ENCODE data around the gene ADAMTSL3. TPM values are rescaled to one million over a fixed set of nuclear protein-coding genes. Genes with fewer than 3 reads are reported as not detected.

The ADAMTSL3 gene
- total and polyA plus RNA-seq, 2 of the 4 experiments (the other 2 are of a cell fraction): under 0.01 to 0.02 TPM

DNA sequence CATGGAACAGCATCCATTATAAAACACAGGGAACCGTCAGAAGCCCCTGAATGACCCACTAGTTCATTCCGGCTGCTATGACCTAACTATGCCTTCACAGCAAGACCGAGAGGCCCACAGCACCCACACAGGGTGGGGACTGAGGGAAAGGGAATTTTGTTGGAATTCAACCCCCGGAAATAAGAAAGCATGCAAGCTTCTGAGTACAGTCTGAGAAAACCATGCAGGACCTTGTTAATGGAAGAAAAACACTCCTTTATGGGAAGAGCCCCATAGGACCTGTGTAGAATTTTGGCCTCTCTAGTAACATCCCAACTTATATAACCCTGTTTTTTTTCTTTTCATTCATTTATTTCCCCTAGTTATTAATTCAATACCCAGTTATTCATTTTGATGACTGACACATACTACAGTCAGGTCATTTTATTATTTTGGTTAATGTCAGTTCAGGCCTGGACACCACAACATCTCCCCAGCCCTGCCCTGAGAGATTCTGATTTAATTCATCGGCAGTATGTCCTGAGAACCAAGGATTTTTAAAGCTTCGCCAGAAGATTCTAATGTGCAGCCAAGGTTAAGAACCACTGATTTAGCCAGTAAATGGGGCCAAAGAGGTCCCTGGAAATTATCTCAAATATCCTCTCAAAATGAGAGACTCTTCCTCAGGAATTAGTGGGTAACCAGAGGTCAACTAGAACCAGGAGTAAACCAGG, 350.0 kb downstream of the ADAMTSL3 start:
- Histone ChIP-seq H2BK5ac (ENCODE audit: low read depth, low read length, poor library complexity, severe bottlenecking) (no peak overlapping the region), H4K8ac (ENCODE audit: low read depth in 2 of 2, low read length in 2 of 2) (no peak overlapping the region), H3K79me1 (ENCODE audit: low read depth in 1 of 2, low read length in 2 of 2) (no peaks in the 10 kb centered on the region), H3K36me3 (ENCODE audit: control insufficient read depth, insufficient read depth, low read length) (no peaks in the 10 kb centered on the region), H2AK5ac (ENCODE audit: low read depth, low read length) (no peak overlapping the region), H2BK15ac (ENCODE audit: low read depth, low read length) (no peak overlapping the region), H3K4me2 (ENCODE audit: low read depth, low read length) (no peak overlapping the region), H3K56ac (ENCODE audit: extremely low read depth, insufficient read depth, low read length) (no peak overlapping the region), H4K91ac (ENCODE audit: insufficient read depth, low read depth, low read length) (no peak overlapping the region), H2AK9ac (replicated peaks; ENCODE audit: low read depth, low read length, poor library complexity) (no peak overlapping the region), H3K18ac (ENCODE audit: low read depth, low read length) (no peak overlapping the region), H3K27ac (ENCODE audit: insufficient read depth, low read length) (no peak overlapping the region), H3K14ac (replicated peaks; ENCODE audit: low read depth, low read length) (no peak overlapping the region), H3K27me3 (ENCODE audit: control insufficient read depth, insufficient read depth, low read length) (no peaks in the 10 kb centered on the region), H3K23ac (ENCODE audit: low read depth, low read length) (no peak overlapping the region), H3K9me1 (ENCODE audit: insufficient read depth, low read length) (no peaks in the 10 kb centered on the region), H2BK120ac (ENCODE audit: low read depth, low read length) (no peak overlapping the region), H3K4me1 (ENCODE audit: control insufficient read depth, insufficient read depth, low read length) (no peaks in the 10 kb centered on the region), H3K4ac (ENCODE audit: low read depth, low read length) (no peak overlapping the region), H2BK20ac (ENCODE audit: low read depth, low read length) (no peak overlapping the region), H4K5ac (ENCODE audit: low read depth, low read length) (no peak overlapping the region), H2AFZ (replicated peaks; ENCODE audit: low read length, poor library complexity) (no peak overlapping the region), H3K9ac (ENCODE audit: low read depth, low read length) (no peak overlapping the region), H3K9me3 (ENCODE audit: control insufficient read depth, insufficient read depth, low read length) (peaks cover 2% of the 10 kb centered on the region; the same call in 1 of the 2 replicates), H3K4me3 (ENCODE audit: insufficient read depth, low read depth, low read length) (no peak overlapping the region), H4K20me1 (ENCODE audit: insufficient read depth, low read length) (no peaks in the 10 kb centered on the region)
- in situ Hi-C loops (cut with MboI; ENCODE audit: low sequenced_read_pairs): loop anchor here (25.0 kb wide), 1 partner anchor 742 kb away; no protein-coding TSS in a partner anchor
- POLR2A ChIA-PET (ENCODE audit: unreplicated experiment): no interaction called here
- dilution Hi-C loops (cut with HindIII; ENCODE audit: low sequenced_read_pairs, unreplicated experiment): no loop called here
- CTCF ChIA-PET: no interaction called here
- BruUV-seq (replicated peaks): no TSS peak
- ATAC-seq (ENCODE audit: low read depth): no peak
- intact Hi-C loops (cut with micrococcal nuclease): no loop called here
- TF ChIP-seq BHLHE40 (IDR thresholded peaks at IDR 0.05; ENCODE audit: low read depth, low read length) (no peak), MXI1 (IDR thresholded peaks at IDR 0.05; ENCODE audit: borderline replicate concordance, low read depth, low read length) (no peak), RCOR1 (IDR thresholded peaks at IDR 0.05; ENCODE audit: insufficient replicate concordance, low read length) (no peak), CHD1 (IDR thresholded peaks at IDR 0.05; ENCODE audit: low read depth, low read length) (no peak), RAD21 (IDR thresholded peaks at IDR 0.05; ENCODE audit: low read length) (no peak), SMC3 (IDR thresholded peaks at IDR 0.05; ENCODE audit: low read depth, low read length) (no peak), MAFK (IDR thresholded peaks at IDR 0.05; ENCODE audit: low read depth, low read length) (no peak), NFE2L2 (IDR thresholded peaks at IDR 0.05; ENCODE audit: low read depth, low read length) (no peak), POLR2A (IDR thresholded peaks at IDR 0.05; ENCODE audit: low read depth, low read length) (no peak), FOS (IDR thresholded peaks at IDR 0.05; ENCODE audit: low read depth, low read length) (no peak), RFX5 (IDR thresholded peaks at IDR 0.05; ENCODE audit: low read depth, low read length) (no peak), MAZ (IDR thresholded peaks at IDR 0.05; ENCODE audit: borderline replicate concordance, low read depth, low read length) (no peak), CEBPB (IDR thresholded peaks at IDR 0.05; ENCODE audit: low read depth, low read length) (no peak)
- TF ChIP-seq, protein P1, sequence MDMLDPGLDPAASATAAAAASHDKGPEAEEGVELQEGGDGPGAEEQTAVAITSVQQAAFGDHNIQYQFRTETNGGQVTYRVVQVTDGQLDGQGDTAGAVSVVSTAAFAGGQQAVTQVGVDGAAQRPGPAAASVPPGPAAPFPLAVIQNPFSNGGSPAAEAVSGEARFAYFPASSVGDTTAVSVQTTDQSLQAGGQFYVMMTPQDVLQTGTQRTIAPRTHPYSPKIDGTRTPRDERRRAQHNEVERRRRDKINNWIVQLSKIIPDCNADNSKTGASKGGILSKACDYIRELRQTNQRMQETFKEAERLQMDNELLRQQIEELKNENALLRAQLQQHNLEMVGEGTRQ (IDR thresholded peaks at IDR 0.05; ENCODE audit: low read depth, low read length): no peak
- TF ChIP-seq, protein P2, sequence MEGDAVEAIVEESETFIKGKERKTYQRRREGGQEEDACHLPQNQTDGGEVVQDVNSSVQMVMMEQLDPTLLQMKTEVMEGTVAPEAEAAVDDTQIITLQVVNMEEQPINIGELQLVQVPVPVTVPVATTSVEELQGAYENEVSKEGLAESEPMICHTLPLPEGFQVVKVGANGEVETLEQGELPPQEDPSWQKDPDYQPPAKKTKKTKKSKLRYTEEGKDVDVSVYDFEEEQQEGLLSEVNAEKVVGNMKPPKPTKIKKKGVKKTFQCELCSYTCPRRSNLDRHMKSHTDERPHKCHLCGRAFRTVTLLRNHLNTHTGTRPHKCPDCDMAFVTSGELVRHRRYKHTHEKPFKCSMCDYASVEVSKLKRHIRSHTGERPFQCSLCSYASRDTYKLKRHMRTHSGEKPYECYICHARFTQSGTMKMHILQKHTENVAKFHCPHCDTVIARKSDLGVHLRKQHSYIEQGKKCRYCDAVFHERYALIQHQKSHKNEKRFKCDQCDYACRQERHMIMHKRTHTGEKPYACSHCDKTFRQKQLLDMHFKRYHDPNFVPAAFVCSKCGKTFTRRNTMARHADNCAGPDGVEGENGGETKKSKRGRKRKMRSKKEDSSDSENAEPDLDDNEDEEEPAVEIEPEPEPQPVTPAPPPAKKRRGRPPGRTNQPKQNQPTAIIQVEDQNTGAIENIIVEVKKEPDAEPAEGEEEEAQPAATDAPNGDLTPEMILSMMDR (conservative IDR thresholded peaks at IDR 0.05; ENCODE audit: low read depth, low read length): no peak
- TF ChIP-seq, protein P3, sequence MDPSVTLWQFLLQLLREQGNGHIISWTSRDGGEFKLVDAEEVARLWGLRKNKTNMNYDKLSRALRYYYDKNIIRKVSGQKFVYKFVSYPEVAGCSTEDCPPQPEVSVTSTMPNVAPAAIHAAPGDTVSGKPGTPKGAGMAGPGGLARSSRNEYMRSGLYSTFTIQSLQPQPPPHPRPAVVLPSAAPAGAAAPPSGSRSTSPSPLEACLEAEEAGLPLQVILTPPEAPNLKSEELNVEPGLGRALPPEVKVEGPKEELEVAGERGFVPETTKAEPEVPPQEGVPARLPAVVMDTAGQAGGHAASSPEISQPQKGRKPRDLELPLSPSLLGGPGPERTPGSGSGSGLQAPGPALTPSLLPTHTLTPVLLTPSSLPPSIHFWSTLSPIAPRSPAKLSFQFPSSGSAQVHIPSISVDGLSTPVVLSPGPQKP (IDR thresholded peaks at IDR 0.05; ENCODE audit: borderline replicate concordance, low read depth, low read length): no peak
- no peak for DNase-seq
- no CpG with 5 or more reads among the region's 6 CpGs for WGBS, 2 experiments (ENCODE audit: extremely low coverage in 2 of 2, insufficient read length in 1 of 2)
